Skin epidermis (tissue), 12 donors: ENCODE data around the gene NCOA7.
"Not testable (repeated sequence)": the region's sequence is repeated elsewhere in the genome, so short reads cannot be mapped to it uniquely, and the experiment has no call there.

Experiments used
- H3K27ac ChIP-seq, 21 experiments: fragments of 200-600 bp; sonication (generic) in 11 of 21; one replicate each; pipeline ENCODE4 v1.5.0; 2020; ENCODE audit warnings: mild to moderate bottlenecking in 3 of 21, inconsistent platforms in 2 of 21, moderate library complexity in 2 of 21
- H3K4me3 ChIP-seq, 7 experiments: fragments of 200-600 bp; sonication (generic) in 2 of 7; one replicate each; pipeline ENCODE4 v1.5.0; 2020; ENCODE audit warnings: inconsistent platforms in 2 of 7, mild to moderate bottlenecking in 2 of 7, moderate library complexity in 1 of 7

Gene NCOA7

GRCh38 chr6:125826695-125827463 lies 36.1 kb downstream of the NCOA7 start:
- no peak overlapping the region for H3K4me3 ChIP-seq
- H3K27ac ChIP-seq = peak overlapping the region in 1 of 21 experiments; percentile 30

GRCh38 chr6:125827788-125828320 lies 37.1 kb downstream of the NCOA7 start:
- no peak overlapping the region for H3K4me3 ChIP-seq
- peak overlapping the region in 3 of 21 experiments; percentile 19 to 33 (median 30) for H3K27ac ChIP-seq

GRCh38 chr6:125828476-125829039 lies 37.8 kb downstream of the NCOA7 start:
- H3K27ac ChIP-seq = peak overlapping the region in 4 of 21 experiments; percentile 6 to 53 (median 26)
- H3K4me3 ChIP-seq = no peak overlapping the region

- Histone ChIP-seq H3K4me3 (no peak overlapping the region), H3K27ac (peak overlapping the region in 2 of 21 experiments; percentile 17 to 27)
Observed at GRCh38 chr6:125829433-125829832, 38.7 kb downstream of the NCOA7 start.

GRCh38 chr6:125831659-125832058 lies 40.9 kb downstream of the NCOA7 start:
- Histone ChIP-seq H3K27ac (peak overlapping the region in 2 of 21 experiments; percentile 13 to 77), H3K4me3 (no peak overlapping the region)

- H3K27ac ChIP-seq = peak overlapping the region in 12 of 21 experiments; percentile 1 to 77 (median 40)
- H3K4me3 ChIP-seq = no peak overlapping the region
Observed at GRCh38 chr6:125832391-125833117, 41.8 kb downstream of the NCOA7 start.

GRCh38 chr6:125834348-125834747 lies 43.6 kb downstream of the NCOA7 start:
- Histone ChIP-seq H3K27ac (peak overlapping the region in 13 of 21 experiments; percentile 5 to 77 (median 60)), H3K4me3 (no peak overlapping the region)

GRCh38 chr6:125835221-125835744 lies 44.5 kb downstream of the NCOA7 start:
- Histone ChIP-seq H3K4me3 (no peak overlapping the region), H3K27ac (peak overlapping the region in 14 of 21 experiments; percentile 5 to 77 (median 62))

GRCh38 chr6:125836466-125836865 lies 45.7 kb downstream of the NCOA7 start:
- no peak overlapping the region for H3K4me3 ChIP-seq
- H3K27ac ChIP-seq = peak overlapping the region in 1 of 21 experiments; percentile 75

- Histone ChIP-seq H3K4me3 (no peak overlapping the region), H3K27ac (peak overlapping the region in 2 of 21 experiments; percentile 14 to 66)
Observed at GRCh38 chr6:125839471-125839870, 48.7 kb downstream of the NCOA7 start.

- no peak overlapping the region for H3K4me3 ChIP-seq
- peak overlapping the region in 2 of 21 experiments; percentile 14 to 66 for H3K27ac ChIP-seq
Observed at GRCh38 chr6:125839879-125840278, 49.1 kb downstream of the NCOA7 start.

GRCh38 chr6:125841356-125842090 lies 50.8 kb downstream of the NCOA7 start:
- no peak overlapping the region for H3K27ac ChIP-seq
- H3K4me3 ChIP-seq = no peak overlapping the region

- Histone ChIP-seq H3K4me3 (no peak overlapping the region), H3K27ac (no peak overlapping the region)
Observed at GRCh38 chr6:125842091-125842626, 51.4 kb downstream of the NCOA7 start.

GRCh38 chr6:125843593-125843992 lies 52.8 kb downstream of the NCOA7 start:
- Histone ChIP-seq H3K27ac (peak overlapping the region in 6 of 21 experiments; percentile 1 to 51 (median 40)), H3K4me3 (no peak overlapping the region)

GRCh38 chr6:125844989-125845388 lies 54.2 kb downstream of the NCOA7 start:
- no peak overlapping the region for H3K4me3 ChIP-seq
- H3K27ac ChIP-seq = peak overlapping the region in 3 of 21 experiments; percentile 31 to 55 (median 48)

- Histone ChIP-seq H3K4me3 (no peak overlapping the region), H3K27ac (peak overlapping the region in 1 of 21 experiments; percentile 29)
Observed at GRCh38 chr6:125846292-125847024, 55.7 kb downstream of the NCOA7 start.

GRCh38 chr6:125848286-125848685 lies 57.5 kb downstream of the NCOA7 start:
- not testable (repeated sequence) for H3K4me3 ChIP-seq, H3K27ac ChIP-seq

GRCh38 chr6:125850361-125850760 lies 59.6 kb downstream of the NCOA7 start:
- H3K27ac ChIP-seq = no peak overlapping the region

More at GRCh38 chr6:125850361-125850760, 59.6 kb downstream of the NCOA7 start:
- no peak overlapping the region for H3K4me3 ChIP-seq
